ENCODE measurements around the gene RGS7. TPM values are rescaled to one million over a fixed set of nuclear protein-coding genes. Genes with fewer than 3 reads are reported as not detected.

RGS7 gene
- total RNA-seq, 4 donors from 2014 or later = 0.11 to 0.33 TPM; not detected in 2

DNA sequence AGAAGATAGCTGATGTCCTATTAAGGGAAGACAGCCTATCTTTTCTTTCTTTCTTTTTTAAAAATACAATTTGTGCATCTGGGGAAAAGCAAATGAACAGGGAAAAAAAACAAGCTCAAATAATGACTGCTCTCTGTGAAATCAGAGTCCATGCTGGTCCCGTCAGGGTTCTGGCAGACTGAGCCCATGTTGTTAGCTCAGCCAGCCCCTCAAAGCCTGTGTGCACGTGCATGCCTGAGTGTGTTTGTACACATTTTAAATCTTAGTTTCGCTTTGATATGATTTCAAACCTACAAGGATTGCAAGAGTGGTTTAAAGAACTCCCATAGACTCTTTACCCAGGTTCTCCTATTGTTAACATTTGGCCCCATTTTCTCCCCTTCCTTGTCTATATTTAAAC is 513.2 kb downstream of the RGS7 start:
- 49% methylated on average over 3 of the region's 3 CpGs for WGBS
- H3K36me3 ChIP-seq = no peaks in the 10 kb centered on the region
- H3K4me1 ChIP-seq = no peaks in the 10 kb centered on the region
- no peak for DNase-seq (ENCODE audit: extremely low spot score)
- TF ChIP-seq, protein P1, sequence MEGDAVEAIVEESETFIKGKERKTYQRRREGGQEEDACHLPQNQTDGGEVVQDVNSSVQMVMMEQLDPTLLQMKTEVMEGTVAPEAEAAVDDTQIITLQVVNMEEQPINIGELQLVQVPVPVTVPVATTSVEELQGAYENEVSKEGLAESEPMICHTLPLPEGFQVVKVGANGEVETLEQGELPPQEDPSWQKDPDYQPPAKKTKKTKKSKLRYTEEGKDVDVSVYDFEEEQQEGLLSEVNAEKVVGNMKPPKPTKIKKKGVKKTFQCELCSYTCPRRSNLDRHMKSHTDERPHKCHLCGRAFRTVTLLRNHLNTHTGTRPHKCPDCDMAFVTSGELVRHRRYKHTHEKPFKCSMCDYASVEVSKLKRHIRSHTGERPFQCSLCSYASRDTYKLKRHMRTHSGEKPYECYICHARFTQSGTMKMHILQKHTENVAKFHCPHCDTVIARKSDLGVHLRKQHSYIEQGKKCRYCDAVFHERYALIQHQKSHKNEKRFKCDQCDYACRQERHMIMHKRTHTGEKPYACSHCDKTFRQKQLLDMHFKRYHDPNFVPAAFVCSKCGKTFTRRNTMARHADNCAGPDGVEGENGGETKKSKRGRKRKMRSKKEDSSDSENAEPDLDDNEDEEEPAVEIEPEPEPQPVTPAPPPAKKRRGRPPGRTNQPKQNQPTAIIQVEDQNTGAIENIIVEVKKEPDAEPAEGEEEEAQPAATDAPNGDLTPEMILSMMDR (IDR thresholded peaks at IDR 0.05) = no peak
- TF ChIP-seq EP300 (IDR thresholded peaks at IDR 0.05) (no peak), POLR2A (IDR thresholded peaks at IDR 0.05; ENCODE audit: low read depth) (no peak), POLR2AphosphoS5 (IDR thresholded peaks at IDR 0.05) (no peak)
- no peak overlapping the region for H3K27ac ChIP-seq (replicated peaks in 1 of 4)
- H3K9me3 ChIP-seq = no peaks in the 10 kb centered on the region
- intact Hi-C loops (cut with DNase I) = no loop called here
- H3K27me3 ChIP-seq = no peaks in the 10 kb centered on the region
- no peak overlapping the region for H3K4me3 ChIP-seq

DNA sequence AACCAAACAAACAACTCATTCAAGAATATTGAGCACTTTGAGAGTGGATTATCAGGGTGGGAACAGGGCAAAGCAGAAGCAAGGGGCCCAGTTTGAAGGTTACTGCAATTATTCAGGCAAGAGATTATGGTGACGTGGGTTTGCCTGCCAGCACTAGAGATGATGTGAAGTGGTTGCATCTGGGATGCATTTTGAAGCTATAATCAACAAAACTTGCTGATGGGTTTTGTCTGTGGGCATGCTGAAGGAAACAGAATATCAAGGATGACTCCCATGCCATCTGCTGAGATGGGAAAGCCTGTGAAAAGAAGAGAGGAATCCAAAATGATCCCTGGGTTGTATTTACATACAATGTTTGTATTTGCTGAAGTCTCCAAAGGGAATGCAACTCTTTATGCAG is 520.7 kb downstream of the RGS7 start:
- no peaks in the 10 kb centered on the region for H3K36me3 ChIP-seq
- intact Hi-C loops (cut with DNase I) = no loop called here
- H3K4me1 ChIP-seq = no peaks in the 10 kb centered on the region
- WGBS = 60% methylated on average over 1 of the region's 1 CpG
- DNase-seq (ENCODE audit: extremely low spot score) = no peak
- H3K4me3 ChIP-seq = no peak overlapping the region
- TF ChIP-seq POLR2A (IDR thresholded peaks at IDR 0.05; ENCODE audit: low read depth) (no peak), EP300 (IDR thresholded peaks at IDR 0.05) (no peak), POLR2AphosphoS5 (IDR thresholded peaks at IDR 0.05) (no peak)
- TF ChIP-seq, protein P1 (IDR thresholded peaks at IDR 0.05) = no peak
- no peak overlapping the region for H3K27ac ChIP-seq (replicated peaks in 1 of 4)
- H3K9me3 ChIP-seq = no peaks in the 10 kb centered on the region
- no peaks in the 10 kb centered on the region for H3K27me3 ChIP-seq

DNA sequence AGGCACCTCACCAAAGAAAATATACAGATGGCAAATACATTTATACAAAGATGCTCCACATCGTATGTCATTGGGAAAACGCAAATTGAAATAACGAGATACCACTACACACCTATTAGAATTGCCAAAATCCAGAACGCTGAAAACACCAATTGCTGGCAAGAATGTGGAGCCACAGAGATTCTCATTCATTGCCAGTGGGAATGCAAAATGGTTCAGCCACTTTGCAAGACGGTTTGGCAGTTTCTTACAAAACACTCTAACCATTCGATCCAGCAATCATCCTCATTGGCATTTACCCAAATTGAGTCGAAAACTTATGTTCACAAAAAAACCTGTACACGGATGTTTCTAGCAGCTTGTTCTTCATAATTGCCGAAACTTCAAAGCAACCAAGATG is 521.7 kb downstream of the RGS7 start:
- H3K27ac ChIP-seq (replicated peaks in 1 of 4) = no peak overlapping the region
- 87% methylated on average over 9 of the region's 9 CpGs for WGBS
- no peaks in the 10 kb centered on the region for H3K4me1 ChIP-seq
- H3K4me3 ChIP-seq = no peak overlapping the region
- H3K27me3 ChIP-seq = no peaks in the 10 kb centered on the region
- no peaks in the 10 kb centered on the region for H3K9me3 ChIP-seq
- no peak for DNase-seq (ENCODE audit: extremely low spot score)
- H3K36me3 ChIP-seq = no peaks in the 10 kb centered on the region
- TF ChIP-seq POLR2A (IDR thresholded peaks at IDR 0.05; ENCODE audit: low read depth) (no peak), EP300 (IDR thresholded peaks at IDR 0.05) (no peak), POLR2AphosphoS5 (IDR thresholded peaks at IDR 0.05) (no peak)
- TF ChIP-seq, protein P1 (IDR thresholded peaks at IDR 0.05) = no peak
- intact Hi-C loops (cut with DNase I) = no loop called here

DNA sequence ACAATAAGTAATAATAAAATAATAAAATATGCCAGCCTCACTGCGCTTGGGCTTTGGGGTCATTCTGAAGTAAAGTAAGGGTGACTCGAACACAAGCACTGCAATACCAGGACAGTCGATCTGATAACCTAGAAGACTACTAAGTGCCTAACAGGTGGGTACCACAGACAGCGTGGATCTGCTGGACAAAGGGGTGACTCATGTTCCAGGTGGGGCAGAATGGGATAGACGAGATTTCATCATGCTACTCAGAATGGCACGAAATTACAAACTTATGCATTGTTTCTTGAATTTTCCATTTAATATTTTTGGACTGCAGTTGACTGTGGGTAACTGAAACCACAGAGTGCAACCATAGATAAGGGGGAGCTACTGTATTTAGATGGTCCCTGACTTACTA is 523.9 kb downstream of the RGS7 start:
- TF ChIP-seq POLR2A (IDR thresholded peaks at IDR 0.05; ENCODE audit: low read depth) (no peak), POLR2AphosphoS5 (IDR thresholded peaks at IDR 0.05) (no peak), EP300 (IDR thresholded peaks at IDR 0.05) (no peak)
- TF ChIP-seq, protein P1 (IDR thresholded peaks at IDR 0.05) = no peak
- 91% methylated on average over 6 of the region's 6 CpGs for WGBS
- H3K4me1 ChIP-seq = no peaks in the 10 kb centered on the region
- H3K4me3 ChIP-seq = no peak overlapping the region
- H3K9me3 ChIP-seq = no peaks in the 10 kb centered on the region
- DNase-seq (ENCODE audit: extremely low spot score) = no peak
- H3K27ac ChIP-seq (replicated peaks in 1 of 4) = no peak overlapping the region
- H3K27me3 ChIP-seq = no peaks in the 10 kb centered on the region
- no peaks in the 10 kb centered on the region for H3K36me3 ChIP-seq
- intact Hi-C loops (cut with DNase I) = no loop called here

DNA sequence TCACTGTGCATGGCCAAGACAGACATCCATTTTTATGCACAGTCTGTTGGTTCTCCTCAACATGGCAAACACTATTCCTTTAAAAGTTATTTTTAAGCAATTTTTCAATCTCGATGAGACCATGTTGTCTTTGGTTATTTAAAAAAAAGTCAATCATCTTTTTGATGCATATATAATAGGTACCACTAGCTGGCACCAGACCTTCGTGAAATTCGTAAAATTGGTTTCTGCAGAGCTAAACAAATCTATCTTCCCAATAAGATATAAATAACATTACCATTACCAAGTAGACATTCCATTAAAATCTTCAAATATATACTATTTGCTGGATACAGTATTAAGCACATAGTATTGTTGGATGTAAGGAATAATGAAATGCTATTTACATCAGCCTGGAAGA is 525.1 kb downstream of the RGS7 start:
- Histone ChIP-seq H3K9me3 (no peaks in the 10 kb centered on the region), H3K36me3 (no peaks in the 10 kb centered on the region), H3K4me3 (no peak overlapping the region), H3K27ac (replicated peaks in 1 of 4) (no peak overlapping the region), H3K27me3 (no peaks in the 10 kb centered on the region), H3K4me1 (no peaks in the 10 kb centered on the region)
- TF ChIP-seq, protein P1 (IDR thresholded peaks at IDR 0.05) = no peak
- intact Hi-C loops (cut with DNase I) = no loop called here
- DNase-seq (ENCODE audit: extremely low spot score) = no peak
- WGBS = 37% methylated on average over 3 of the region's 3 CpGs

Measured in esophagus muscularis mucosa (tissue), 4 donors.